ENCODE results near the gene DNAH9. TPM values are rescaled to one million over a fixed set of nuclear protein-coding genes. Genes with fewer than 3 reads are reported as not detected.

The DNAH9 gene
- total RNA-seq, 6 experiments from 2014 or later: not detected

GRCh38 chr17:11628831-11629230 is 30.6 kb downstream of the DNAH9 start:
- Histone ChIP-seq H3K9me3 (no peaks in the 10 kb centered on the region), H3K4me3 (no peak overlapping the region), H3K27me3 (no peaks in the 10 kb centered on the region), H3K27ac (no peak overlapping the region), H3K4me1 (no peaks in the 10 kb centered on the region), H3K36me3 (no peaks in the 10 kb centered on the region)
- WGBS (ENCODE audit: insufficient coverage, low coverage, low lambda C conversion rate, missing lambda C conversion rate): 74% methylated on average over 3 of the region's 3 CpGs
- DNase-seq (no peak), ATAC-seq (no peak)
- intact Hi-C loops (cut with DNase I): no loop called here
- TF ChIP-seq, protein P1, sequence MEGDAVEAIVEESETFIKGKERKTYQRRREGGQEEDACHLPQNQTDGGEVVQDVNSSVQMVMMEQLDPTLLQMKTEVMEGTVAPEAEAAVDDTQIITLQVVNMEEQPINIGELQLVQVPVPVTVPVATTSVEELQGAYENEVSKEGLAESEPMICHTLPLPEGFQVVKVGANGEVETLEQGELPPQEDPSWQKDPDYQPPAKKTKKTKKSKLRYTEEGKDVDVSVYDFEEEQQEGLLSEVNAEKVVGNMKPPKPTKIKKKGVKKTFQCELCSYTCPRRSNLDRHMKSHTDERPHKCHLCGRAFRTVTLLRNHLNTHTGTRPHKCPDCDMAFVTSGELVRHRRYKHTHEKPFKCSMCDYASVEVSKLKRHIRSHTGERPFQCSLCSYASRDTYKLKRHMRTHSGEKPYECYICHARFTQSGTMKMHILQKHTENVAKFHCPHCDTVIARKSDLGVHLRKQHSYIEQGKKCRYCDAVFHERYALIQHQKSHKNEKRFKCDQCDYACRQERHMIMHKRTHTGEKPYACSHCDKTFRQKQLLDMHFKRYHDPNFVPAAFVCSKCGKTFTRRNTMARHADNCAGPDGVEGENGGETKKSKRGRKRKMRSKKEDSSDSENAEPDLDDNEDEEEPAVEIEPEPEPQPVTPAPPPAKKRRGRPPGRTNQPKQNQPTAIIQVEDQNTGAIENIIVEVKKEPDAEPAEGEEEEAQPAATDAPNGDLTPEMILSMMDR (IDR thresholded peaks at IDR 0.05): no peak
- TF ChIP-seq POLR2A (IDR thresholded peaks at IDR 0.05): no peak

DNA sequence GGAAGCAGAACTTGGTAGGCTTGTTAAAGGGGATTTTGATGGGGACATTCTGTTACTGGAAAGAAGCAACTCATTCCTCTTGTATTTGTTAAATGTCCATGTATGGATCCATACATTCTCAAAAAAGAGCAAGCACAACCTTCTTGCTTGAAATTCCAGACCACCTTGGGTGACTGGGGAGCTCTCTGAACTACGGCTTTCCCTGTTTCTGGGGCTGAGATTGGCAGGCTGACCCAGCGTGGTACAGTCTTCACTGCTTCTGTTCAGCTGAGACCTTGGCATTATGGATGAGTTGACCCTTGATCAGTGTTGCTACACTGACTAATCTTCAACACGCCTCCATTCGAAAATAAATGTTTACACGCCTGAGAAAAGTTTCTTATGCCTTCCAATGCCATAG is 38.5 kb downstream of the DNAH9 start:
- H3K27ac ChIP-seq: no peak overlapping the region
- H3K27me3 ChIP-seq: no peaks in the 10 kb centered on the region
- H3K36me3 ChIP-seq: no peaks in the 10 kb centered on the region
- DNase-seq: no peak
- H3K9me3 ChIP-seq: no peaks in the 10 kb centered on the region
- no peak for ATAC-seq
- intact Hi-C loops (cut with DNase I): no loop called here
- no peak for TF ChIP-seq POLR2A (IDR thresholded peaks at IDR 0.05)
- TF ChIP-seq, protein P1 (IDR thresholded peaks at IDR 0.05): no peak
- no peaks in the 10 kb centered on the region for H3K4me1 ChIP-seq
- 35% methylated on average over 5 of the region's 5 CpGs for WGBS (ENCODE audit: insufficient coverage, low coverage, low lambda C conversion rate, missing lambda C conversion rate)
- H3K4me3 ChIP-seq: no peak overlapping the region

GRCh38 chr17:11637796-11638195 is 39.5 kb downstream of the DNAH9 start:
- Histone ChIP-seq H3K36me3 (no peaks in the 10 kb centered on the region), H3K4me3 (no peak overlapping the region), H3K9me3 (no peaks in the 10 kb centered on the region), H3K27me3 (no peaks in the 10 kb centered on the region), H3K27ac (no peak overlapping the region), H3K4me1 (no peaks in the 10 kb centered on the region)
- TF ChIP-seq POLR2A (IDR thresholded peaks at IDR 0.05): no peak
- TF ChIP-seq, protein P1 (IDR thresholded peaks at IDR 0.05): no peak
- intact Hi-C loops (cut with DNase I): no loop called here
- WGBS (ENCODE audit: insufficient coverage, low coverage, low lambda C conversion rate, missing lambda C conversion rate): 45% methylated on average over 6 of the region's 6 CpGs
- ATAC-seq: no peak
- no peak for DNase-seq

- Histone ChIP-seq H3K36me3 (no peaks in the 10 kb centered on the region), H3K4me1 (no peaks in the 10 kb centered on the region), H3K27ac (no peak overlapping the region), H3K4me3 (no peak overlapping the region), H3K27me3 (no peaks in the 10 kb centered on the region), H3K9me3 (no peaks in the 10 kb centered on the region)
- intact Hi-C loops (cut with DNase I): no loop called here
- WGBS (ENCODE audit: insufficient coverage, low coverage, low lambda C conversion rate, missing lambda C conversion rate): 40% methylated on average over 1 of the region's 2 CpGs
- TF ChIP-seq, protein P1 (IDR thresholded peaks at IDR 0.05): no peak
- no peak for TF ChIP-seq POLR2A (IDR thresholded peaks at IDR 0.05)
- DNase-seq (no peak), ATAC-seq (no peak)
Observed at GRCh38 chr17:11638700-11639265, 40.5 kb downstream of the DNAH9 start.

All from right lobe of liver (tissue), 6 donors.